Suprapubic skin (tissue), 4 donors: ENCODE data around the gene RPS2.

Source experiments
- CTCF ChIP-seq, 2 donors: fragments of 200-600 bp in 1 of 2; fragments of 450-650 bp in 1 of 2; sonication (generic) in 1 of 2; IDR thresholded peaks; one replicate each; pipeline ENCODE4 v1.5.1; 2016 to 2019; ENCODE audit warnings: antibody characterized with exemption in 2 of 2, mild to moderate bottlenecking in 1 of 2, moderate library complexity in 1 of 2
- EP300 ChIP-seq: sonication (generic); formaldehyde crosslinking; IDR thresholded peaks from one replicate; pipeline ENCODE4 v1.6.1; 2017; ENCODE audit warnings: antibody characterized with exemption
- POLR2A ChIP-seq, 2 donors: fragments of 450-650 bp; IDR thresholded peaks; one replicate each; pipeline ENCODE4 v1.6.1; 2017; ENCODE audit warnings: antibody characterized with exemption in 2 of 2, mild to moderate bottlenecking in 2 of 2, moderate library complexity in 2 of 2
- POLR2AphosphoS5 ChIP-seq, 3 donors: sonication (generic); formaldehyde crosslinking; IDR thresholded peaks; one replicate each; pipeline ENCODE4 v1.6.1; 2017; ENCODE audit warnings: antibody characterized with exemption in 3 of 3

GRCh38 chr16:1958715-1959268 lies 5.8 kb downstream of the RPS2 start:
- TF ChIP-seq CTCF (IDR thresholded peaks at IDR 0.05) = no peak
- no peak for TF ChIP-seq EP300
- no peak for TF ChIP-seq POLR2A (IDR thresholded peaks at IDR 0.05)
- TF ChIP-seq POLR2AphosphoS5 (IDR thresholded peaks at IDR 0.05) = no peak
